COLO829 (cell line): ENCODE results near the gene BRD3.

Source experiments
- DNase-seq: peaks from one replicate; pipeline ENCODE4 v3.0.0; 2012; ENCODE audit warnings: low spot score

BRD3 gene

DNA sequence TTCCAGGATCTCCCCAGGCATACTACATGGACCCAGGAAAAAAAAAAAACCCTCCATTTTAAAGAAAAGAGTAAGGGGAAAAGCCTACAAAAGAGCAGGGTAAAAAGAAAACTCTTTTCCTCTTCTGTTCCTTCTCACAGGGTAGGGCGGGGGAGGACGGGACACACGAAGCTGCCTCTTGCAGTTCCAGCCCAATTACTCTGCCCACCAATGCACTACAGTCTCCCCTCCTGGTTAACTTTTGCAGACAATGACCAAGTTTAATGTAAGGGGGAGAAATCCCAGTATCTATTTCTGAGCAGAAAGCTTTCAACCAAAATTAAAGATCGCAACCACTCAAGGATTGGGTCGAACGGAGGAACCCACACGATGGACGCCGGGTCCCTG lies 1.3 kb downstream of the BRD3 start:
- DNase-seq, result peak; percentile 35

DNA sequence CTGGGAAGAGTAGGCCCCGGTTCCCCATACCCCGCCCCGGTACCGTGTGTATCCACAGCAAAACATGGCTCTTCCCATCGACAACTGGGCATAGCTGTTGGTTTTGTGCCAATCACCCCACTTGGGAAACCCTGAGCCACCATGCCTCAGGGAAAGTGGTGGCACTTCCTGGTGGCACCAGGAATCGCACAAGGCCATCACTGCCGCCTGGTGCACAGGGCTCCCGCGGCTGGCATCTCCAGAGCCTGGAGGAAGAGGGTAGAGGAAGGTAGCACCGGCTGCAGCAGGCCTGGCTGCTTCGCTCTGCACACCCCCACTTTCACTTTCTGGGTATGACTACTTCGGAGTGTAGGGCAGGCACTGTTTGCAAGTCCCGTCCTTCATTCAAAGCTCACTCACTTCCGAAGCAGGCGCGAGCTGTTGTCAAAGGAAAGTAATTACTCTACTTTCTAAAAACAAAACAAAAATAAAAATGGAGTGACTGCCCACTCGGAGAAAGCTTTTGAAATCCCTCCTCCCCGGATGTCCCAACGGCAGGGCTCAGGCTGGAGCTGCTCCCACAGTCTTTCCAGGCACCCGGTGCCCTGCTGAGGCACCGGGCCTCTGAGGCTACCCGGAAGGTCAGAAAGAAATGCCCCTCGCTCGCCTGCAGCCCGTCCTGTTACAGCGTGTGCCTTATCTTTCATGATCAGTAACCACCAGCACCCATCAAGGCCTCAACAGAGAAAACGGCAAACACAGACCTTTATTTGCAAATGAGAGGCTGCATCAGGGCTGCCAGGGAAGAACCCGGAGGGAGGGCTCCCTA lies 2.0 kb downstream of the BRD3 start:
- peak; percentile 40 for DNase-seq

DNA sequence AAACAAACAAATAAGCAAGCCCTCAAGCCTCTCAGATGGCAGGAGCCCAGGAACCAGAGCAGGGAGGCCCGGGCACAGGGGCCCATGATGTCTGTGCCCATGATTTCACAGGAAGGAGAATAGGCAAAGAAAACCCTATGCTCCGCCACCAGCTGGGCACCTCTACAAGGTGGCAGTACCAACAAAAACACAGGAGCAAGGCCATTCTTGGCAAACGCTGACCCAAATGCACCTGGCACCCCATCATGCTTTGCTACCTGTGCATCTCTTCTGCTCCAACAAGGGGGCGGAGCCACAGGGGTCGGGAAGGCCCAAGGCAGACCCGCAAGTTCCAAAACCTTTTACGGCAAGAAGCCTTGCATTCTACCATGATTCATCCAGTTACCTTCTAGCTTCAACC lies 3.1 kb downstream of the BRD3 start:
- DNase-seq, result no peak

DNA sequence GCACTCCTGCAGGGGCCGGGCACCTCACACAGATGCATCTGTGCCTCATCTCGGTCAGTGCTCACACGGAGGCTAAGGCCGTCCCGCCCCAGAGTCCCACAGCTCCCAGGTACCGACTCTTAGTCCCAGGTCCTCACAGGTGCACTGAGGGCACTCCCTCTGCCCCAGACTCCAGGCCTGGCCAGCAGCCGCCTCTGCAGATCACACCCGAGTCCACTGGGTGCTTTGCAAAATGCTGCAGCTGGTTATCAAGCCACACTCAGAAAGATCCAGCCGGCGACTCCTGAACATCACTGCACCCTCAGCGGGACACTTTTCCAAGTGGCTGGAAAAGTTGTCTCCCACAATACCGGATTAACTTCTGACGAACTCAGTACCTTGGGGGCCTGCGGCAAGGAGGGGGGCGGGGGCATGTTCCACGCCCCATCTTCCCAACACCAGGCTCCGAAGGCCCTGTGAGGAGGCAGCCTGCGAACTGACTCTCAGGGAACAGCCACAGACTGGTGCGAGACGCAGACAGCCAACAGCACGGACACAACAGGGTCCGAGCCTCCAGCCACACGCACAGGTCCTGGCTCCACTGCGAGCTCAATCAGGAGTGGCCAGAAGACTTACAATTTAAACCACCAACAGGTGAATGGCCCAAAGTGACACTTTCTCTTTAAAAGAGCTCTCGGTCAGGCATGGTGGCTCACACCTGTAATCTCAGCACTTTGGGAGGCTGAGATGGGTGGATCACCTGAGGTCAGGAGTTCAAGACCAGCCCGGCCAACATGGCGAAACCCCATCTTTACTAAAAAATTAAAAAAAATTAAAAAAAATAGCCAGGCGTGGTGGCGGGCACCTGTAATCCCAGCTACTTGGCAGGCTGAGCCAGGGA lies 4.0 kb downstream of the BRD3 start:
- DNase-seq, result no peak

DNA sequence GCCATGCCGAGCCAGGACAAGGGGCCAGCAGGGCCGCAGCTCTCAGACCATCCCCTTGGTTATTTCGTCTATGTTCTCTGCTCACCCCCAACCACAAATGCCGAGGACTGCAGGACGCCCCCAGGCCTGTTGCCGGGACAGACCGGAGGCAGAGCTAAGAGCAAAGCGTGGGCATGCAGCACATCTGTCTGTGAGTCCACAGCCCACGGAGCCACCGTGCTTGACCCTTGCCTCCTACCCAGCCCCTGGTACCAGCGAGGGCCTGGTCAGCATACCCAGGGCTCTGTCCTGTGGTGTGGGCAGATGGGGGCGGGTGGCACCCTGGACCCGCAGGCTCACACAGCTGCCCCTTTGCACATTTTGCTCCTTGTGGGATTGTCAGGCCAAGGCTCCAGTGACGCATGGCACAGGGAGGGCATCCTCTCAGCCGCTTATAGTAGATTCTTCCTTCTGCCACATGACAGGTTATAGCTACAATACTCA lies 4.7 kb downstream of the BRD3 start:
- no peak for DNase-seq

DNA sequence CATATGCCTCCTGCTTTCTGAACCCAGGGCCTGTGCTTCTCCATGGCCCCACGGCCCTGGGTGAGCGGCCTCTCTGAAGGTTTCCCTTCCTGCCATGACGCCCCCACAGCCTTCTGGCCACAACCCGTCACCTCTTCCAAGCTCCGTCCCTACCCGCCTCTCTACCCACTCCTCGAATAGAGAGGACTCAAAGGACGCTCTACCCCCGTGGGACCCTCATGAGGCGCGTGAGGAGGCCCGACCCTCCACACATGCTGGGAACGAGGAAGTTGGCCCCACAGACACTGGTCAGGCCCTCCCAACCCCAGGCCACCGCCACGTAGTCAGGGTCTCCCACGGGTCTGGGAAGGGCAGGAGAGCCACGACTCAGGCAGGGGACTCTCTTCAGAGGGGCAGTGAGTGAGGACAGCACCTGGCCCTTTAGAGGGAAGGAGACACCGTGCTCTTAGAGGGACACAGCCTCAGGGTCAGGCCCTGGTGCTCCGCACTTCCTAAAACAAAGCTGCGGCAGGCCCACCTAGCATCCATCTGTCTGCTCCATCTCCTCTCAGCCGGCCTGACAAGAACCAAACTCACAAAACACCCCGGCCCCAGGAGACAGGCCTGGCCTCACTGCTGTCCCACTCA lies 5.3 kb downstream of the BRD3 start:
- DNase-seq, result no peak

DNA sequence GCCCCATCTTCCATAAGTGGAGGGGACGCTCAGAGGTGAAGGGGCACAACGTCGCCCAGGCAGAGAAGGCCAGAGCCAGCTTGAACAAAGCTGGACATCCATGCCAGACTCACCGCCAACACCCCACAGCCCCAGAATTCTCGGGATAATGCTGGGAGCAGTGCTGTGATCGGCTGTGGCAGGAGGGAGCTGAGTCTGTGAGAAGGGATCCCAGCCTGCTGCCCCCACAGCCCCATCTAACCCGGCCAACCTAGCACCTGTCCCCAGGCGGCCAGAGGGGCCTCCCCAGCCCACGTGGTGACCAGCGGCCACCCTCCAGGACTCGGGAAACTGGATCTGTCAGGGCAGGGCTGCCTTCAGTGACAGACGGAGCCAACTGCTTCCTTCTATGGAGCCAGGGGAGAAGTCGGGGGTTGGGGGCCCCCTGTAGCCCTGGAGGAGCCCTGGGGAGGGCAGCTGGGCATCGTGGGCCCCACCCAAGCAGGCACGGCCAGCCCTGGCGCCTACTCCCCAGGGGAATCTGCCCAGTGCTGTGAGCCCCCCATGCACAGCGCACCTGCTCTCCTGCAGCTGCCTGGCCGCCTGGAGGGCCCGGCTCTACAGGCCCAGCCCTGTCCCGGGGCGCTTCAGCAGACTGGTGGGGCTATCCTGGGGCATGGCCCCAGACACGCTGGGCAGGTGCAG lies 6.0 kb downstream of the BRD3 start:
- no peak for DNase-seq

DNA sequence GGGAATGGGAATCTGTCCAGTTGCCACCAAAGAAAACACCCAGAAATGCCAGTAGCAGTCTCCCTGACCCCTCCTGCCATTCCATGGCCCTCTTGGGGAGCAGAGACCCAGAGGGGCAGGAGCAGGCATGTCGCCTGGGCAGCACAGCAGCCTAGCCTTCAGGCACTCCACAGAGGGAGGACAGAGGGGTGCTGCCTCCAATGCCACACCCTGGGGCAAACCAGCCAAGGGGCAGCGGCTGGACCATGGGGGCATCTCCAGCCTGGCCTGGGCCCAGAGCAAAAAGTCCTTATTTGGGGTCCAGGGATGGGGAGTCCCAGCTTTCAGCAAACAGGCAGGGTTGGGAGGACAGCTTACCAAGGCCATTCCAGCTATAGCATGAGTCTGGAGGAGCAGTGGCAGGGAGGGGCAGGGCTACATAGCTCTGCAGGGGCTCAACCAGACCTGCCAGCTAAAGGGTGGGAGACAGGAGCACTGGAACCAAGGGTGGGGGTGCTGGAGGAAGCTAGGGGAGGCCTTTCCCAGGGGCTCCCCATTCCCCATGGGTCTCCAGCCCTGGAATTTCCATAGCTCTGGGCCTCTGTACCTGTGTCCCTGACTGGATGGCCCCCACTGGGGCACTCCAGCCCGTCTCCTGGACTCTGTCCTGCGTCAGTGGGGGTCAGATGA lies 6.7 kb downstream of the BRD3 start:
- no peak for DNase-seq

DNA sequence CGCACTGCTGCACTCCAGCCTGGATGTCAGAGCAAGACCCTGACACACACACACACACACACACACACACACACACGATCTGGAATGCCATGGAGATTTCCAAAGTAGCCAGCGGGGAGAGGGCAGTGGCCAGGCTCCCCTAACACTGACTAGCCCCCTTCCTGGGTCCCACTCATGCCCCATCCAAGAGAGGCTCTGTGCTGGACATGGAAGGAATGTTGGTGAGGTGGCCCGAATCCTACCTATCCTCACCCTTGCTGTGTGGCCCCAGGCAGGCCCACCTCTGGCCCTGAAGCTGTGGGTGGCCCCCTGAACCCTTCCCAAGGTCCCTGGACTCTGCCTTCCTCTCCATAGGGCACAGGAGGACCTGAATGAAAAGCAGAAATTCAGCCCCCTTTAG lies 7.3 kb downstream of the BRD3 start:
- DNase-seq, result no peak

DNA sequence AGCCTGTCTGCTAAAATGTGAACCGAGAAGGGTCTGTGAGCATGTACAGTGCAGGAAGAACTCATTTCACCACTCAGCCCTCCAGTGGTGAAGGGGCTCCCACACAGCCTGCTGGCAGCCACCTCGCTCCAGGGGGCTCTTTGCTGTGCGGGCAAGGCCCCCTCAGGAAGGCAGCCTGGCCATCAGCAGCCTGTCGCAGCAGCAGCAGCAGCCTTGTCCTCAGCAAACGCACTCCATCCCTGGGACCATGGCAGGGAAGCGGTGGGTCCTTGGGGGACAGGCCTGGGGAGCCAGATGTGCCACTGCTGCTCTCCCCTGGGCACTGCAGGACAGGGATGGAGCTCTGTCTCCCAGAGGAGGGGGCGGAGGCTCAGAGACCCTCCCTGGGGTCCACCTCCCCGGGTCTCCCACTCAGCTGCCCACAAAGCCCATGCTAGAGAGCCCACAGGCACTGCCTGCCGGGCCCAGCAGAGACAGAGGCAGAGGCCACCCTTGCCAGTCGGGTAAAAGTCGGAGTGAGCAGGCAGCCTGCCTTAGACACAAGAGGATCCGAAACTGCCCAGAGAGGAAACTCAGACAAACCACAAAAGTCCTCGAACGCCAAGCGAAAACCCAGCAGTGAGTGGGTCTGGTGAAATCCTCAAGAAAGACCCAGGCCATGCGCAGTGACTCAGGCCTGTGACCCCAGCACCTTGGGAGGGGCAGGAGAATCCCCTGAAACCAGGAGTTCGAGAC lies 8.0 kb downstream of the BRD3 start:
- no peak for DNase-seq

DNA sequence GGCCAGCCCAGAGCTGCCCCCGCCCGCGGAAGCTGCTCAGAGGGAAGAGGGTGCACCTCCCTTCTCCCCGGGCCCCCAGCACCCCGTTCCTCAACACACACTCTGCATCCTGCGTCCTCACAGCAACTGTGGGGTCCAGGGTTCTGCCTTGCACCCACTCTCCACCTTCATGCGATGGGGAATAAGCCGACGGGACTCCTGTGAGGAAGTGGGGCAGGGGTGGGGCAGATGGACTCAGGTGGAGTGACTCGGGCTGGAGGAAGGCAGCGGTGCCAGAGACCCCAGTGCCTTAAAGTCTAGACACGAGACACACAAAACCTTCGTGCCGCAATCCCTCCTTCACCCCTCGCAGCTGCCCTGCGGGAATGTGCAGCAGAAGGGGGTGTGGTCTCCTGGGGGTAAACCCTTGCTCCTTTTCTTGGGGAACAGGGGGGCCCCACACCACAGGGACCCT lies 8.6 kb downstream of the BRD3 start:
- no peak for DNase-seq

DNA sequence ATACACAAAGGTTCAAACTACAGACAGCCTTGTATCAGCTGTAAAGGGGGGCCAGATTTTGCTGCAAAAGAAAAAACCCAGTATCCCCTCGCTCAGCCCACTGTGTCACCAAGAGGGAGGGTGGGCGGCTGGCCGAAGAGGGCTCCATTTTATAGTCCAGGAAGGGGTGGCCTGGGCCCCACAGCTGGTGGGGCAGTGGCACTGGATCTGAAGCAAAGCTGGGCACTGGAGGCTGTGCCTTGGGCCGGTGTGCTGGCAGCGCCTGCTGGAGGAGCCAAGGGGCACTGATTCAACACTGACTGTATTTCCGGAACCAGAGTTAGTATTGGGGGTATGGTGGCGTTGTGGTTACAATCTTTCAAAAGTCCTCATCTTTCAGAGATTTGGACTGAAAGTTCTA lies 9.1 kb downstream of the BRD3 start:
- DNase-seq, result no peak

DNA sequence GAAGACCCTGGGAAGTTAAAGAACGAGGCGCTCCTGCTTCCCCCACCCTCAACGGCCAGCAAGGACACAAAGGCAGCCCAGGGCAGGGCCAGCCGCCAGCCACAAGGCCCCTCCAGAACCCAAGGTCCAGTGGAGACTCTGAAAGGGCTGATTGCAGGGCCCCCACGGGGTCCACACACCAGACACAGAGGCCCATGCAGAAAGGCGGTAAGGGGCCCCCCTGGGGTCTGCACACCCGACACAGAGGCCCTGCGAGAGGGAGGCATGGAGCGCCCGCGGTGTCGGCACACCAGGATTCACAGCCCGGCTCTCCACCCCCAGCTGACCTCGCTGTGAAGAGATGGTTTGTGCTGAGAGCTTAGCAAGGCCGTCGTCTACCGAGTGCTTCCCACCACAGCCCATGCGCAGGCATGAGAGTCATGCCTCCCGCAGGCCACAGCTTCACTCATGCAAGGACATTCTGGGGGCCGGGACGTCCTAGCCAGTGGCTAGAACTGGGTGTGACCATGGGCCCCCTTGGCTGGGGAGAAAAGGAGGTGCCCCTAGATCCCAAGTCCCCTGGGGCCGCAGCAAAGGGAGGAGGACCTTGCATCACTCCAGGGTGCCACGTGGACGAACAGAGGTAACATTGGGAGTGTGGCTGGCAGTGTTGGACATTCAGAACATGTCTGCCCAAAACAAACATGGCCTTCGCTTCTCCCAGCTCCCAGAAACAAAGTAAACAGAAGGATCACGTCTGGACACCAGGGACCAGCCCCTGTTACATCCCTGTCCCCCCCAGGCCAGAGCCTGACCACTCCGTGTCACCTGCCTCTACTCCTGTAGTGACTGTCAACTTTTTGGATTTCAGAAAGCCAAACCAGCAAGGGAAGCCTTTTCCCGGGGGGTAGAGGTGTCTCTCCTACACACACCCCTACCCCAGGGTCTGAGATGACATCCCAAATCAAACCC lies 9.8 kb downstream of the BRD3 start:
- no peak for DNase-seq

DNA sequence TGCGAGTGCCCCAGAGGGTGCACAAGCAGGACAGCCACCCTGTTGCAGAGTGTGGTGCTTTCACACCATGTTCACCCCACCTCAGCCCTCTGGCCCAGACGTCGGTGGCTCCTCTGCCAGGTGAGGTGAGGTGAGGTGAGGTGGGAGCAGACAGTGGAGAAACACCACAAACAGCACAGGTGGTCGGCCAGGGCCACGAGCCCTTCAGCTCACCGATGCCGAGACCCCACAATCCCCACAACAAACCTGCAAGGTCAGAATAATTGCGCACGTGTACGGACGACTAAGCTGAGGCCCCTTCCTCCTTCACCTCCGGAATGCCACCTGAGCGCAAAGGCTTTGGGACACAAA lies 10.5 kb downstream of the BRD3 start:
- DNase-seq, result no peak

DNA sequence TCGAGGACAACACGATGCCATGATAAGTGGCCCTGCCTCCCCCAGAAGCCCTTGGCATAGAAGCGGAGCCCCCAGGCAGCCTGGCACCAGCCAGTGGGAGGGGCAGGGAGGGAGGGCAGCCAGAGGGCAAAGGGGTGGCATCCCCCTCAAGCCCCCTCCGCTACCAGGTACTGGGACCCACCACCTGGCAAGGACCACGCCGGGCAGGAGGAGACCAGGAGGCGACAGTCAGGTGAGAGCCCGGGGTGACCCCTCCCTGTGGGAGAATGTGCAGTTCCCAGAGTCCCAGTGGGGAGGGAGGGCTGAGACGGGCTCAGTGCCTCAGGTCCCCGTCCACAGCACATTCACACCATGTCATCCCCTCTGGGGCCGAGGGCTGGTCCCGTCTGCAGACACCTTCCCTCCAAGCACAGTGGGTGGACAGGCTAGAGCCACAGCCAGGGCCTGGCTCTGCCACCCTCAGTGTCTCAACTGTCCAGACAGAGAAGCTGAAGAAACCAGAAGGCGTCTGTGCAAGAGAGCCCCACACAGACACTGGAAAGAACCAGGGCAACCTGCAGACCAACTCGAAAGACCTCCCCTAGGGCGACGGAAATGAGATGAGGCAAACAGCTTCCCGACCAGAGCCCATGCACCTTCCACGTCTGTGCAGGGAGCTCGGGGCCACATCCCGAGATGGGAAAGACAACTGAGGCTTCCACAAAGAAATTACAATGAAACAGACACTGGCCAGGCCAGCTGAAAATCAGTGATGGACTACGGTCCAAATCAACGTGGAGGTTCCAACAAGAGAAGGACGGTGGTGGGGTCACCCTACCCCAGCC lies 11.1 kb downstream of the BRD3 start:
- DNase-seq, result no peak

DNA sequence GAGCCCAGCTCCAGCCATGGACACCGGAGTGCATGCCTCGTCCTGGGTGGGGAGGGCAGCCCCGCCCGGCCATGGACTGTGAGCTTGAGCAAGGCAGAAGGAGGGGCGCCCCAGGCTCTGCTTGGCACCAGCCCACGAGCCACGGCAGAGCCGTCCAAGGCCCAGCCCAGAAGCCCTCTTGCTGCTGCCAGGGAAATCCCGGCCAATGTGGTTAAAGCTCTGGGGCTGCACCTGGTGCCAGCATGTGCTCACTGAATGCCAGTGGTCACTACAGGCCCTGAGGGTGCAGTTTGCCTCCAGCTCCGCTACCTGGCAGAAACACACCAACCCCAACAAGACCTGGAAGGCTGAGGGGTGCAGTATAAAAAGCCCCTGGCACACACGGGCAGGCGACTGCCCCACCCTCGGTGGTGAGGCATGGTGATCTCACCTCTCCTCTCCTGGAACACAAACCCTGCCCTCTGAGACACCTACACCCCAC lies 11.8 kb downstream of the BRD3 start:
- no peak for DNase-seq

DNA sequence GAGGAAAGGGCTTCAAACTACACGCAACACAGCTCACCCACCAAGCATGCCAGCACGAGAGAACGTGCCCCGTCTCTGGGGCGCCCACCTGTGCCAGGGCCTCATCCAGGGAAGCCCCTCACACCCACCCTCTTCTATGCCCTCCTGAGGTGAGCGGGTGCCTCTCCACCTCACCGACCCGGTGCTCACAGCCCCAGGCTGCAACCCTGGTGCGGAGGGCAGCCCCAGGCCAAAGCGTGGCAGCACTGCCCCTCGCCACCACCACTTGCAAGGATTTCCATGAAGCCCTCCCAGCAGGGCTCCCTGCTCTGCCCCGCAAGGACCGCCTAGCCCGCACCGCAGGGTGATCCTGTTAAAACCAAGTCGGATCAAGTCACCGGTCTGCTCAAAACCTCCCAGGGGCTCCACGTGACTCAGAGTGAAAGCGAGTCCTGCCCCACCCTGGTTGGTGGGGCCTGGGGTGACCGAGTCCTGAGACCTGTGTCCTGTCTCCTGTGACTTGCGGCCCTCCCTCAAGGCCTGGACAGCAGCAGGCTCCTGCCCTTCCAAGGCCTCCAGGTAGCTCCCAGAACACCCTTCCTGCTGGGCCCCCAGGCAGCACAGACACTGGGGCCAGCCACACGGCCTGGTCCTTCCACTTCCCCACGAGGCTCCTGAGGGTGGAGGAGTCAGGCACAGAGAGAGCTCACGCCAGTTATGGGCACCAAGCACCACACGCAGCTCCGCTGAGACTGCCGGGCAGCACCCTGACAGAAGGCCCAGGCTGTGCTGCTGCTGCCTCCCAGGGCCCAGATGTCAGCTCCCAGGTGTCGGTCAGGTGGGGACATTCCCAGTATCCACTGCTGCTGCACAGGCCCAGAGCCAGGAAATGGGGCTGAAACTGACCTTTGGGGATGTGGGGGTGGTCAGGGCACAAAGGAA lies 12.7 kb downstream of the BRD3 start:
- no peak for DNase-seq
